Trophoblast cell (in vitro differentiated cells and primary cell): ENCODE measurements around the gene FNDC3B.

Source experiments
- DNase-seq, 2 donors: peaks; one replicate each; pipeline ENCODE4 v3.0.0-alpha.2; 2016
- H2AFZ ChIP-seq: 2 replicates; pipeline ENCODE4 v1.6.1; 2013; ENCODE audit warnings: low read length, moderate library complexity, mild to moderate bottlenecking; ENCODE audit not compliant: insufficient read depth, poor library complexity
- H2AK5ac ChIP-seq: 2 replicates; pipeline ENCODE4 v1.6.1; 2013; ENCODE audit warnings: mild to moderate bottlenecking, low read length
- H2BK120ac ChIP-seq: 2 replicates; pipeline ENCODE4 v1.6.1; 2013; ENCODE audit warnings: low read length, mild to moderate bottlenecking, moderate library complexity; ENCODE audit not compliant: insufficient read depth, poor library complexity
- H2BK12ac ChIP-seq: 2 replicates; pipeline ENCODE4 v1.6.1; 2013; ENCODE audit warnings: mild to moderate bottlenecking, low read length, moderate library complexity
- H2BK5ac ChIP-seq: 2 replicates; pipeline ENCODE4 v1.6.1; 2013; ENCODE audit warnings: low read length, low read depth, moderate library complexity, mild to moderate bottlenecking; ENCODE audit not compliant: poor library complexity
- H3K14ac ChIP-seq: 2 replicates; pipeline ENCODE4 v1.6.1; 2013; ENCODE audit warnings: mild to moderate bottlenecking, low read length
- H3K18ac ChIP-seq: 2 replicates; pipeline ENCODE4 v1.6.1; 2013; ENCODE audit warnings: mild to moderate bottlenecking, low read length
- H3K23ac ChIP-seq: 2 replicates; pipeline ENCODE4 v1.6.1; 2013; ENCODE audit warnings: low read length
- H3K27ac ChIP-seq: 2 replicates; pipeline ENCODE4 v1.5.1; 2013; ENCODE audit warnings: low read depth, mild to moderate bottlenecking, inconsistent platforms, low read length, moderate library complexity
- H3K27me3 ChIP-seq: 2 replicates; pipeline ENCODE4 v1.6.1; 2013; ENCODE audit warnings: inconsistent platforms, mild to moderate bottlenecking, low read length, moderate library complexity; ENCODE audit not compliant: insufficient read depth
- H3K36me3 ChIP-seq, 2 experiments: 1 replicate in 1 of 2; 2 replicates in 1 of 2; pipeline ENCODE4 v1.6.1; 2013; ENCODE audit warnings: low read length in 2 of 2, mild to moderate bottlenecking in 2 of 2, moderate library complexity in 1 of 2; ENCODE audit not compliant: insufficient read depth in 2 of 2, control insufficient read depth in 1 of 2
- H3K4ac ChIP-seq: 2 replicates; pipeline ENCODE4 v1.6.1; 2013; ENCODE audit warnings: low read depth, mild to moderate bottlenecking, low read length, moderate library complexity
- H3K4me1 ChIP-seq, 2 experiments: 1 replicate in 1 of 2; 2 replicates in 1 of 2; pipeline ENCODE4 v1.6.1; 2013; ENCODE audit warnings: low read length in 2 of 2, mild to moderate bottlenecking in 2 of 2, moderate library complexity in 1 of 2; ENCODE audit not compliant: insufficient read depth in 2 of 2, control insufficient read depth in 1 of 2
- H3K4me2 ChIP-seq: 2 replicates; pipeline ENCODE4 v1.6.1; 2013; ENCODE audit warnings: inconsistent platforms, mild to moderate bottlenecking, low read length, moderate library complexity
- H3K4me3 ChIP-seq: 2 replicates; pipeline ENCODE4 v1.5.1; 2013; ENCODE audit warnings: mild to moderate bottlenecking, low read depth, low read length, inconsistent platforms
- H3K79me1 ChIP-seq: one replicate; pipeline ENCODE4 v1.6.1; 2013; ENCODE audit warnings: low read length
- H3K79me2 ChIP-seq: 2 replicates; pipeline ENCODE4 v1.6.1; 2013; ENCODE audit warnings: low read length, mild to moderate bottlenecking; ENCODE audit not compliant: control insufficient read depth, insufficient read depth, poor library complexity
- H3K9ac ChIP-seq: 2 replicates; pipeline ENCODE4 v1.6.1; 2013; ENCODE audit warnings: mild to moderate bottlenecking, low read length
- H3K9me3 ChIP-seq: 2 replicates; pipeline ENCODE4 v1.6.1; 2013; ENCODE audit warnings: low read depth, mild to moderate bottlenecking, control low read depth, inconsistent platforms, low read length; ENCODE audit not compliant: insufficient read depth
- H4K12ac ChIP-seq: 2 replicates; pipeline ENCODE4 v1.6.1; 2013; ENCODE audit warnings: low read depth, mild to moderate bottlenecking, low read length, moderate library complexity
- H4K8ac ChIP-seq: 2 replicates; pipeline ENCODE4 v1.6.1; 2013; ENCODE audit warnings: low read depth, mild to moderate bottlenecking, low read length, moderate library complexity
- H4K91ac ChIP-seq: one replicate; pipeline ENCODE4 v1.6.1; 2013; ENCODE audit warnings: low read depth, mild to moderate bottlenecking, low read length, moderate library complexity
- WGBS: extraction: QIAGEN DNeasy Blood & Tissue Kit; methylation state at CpG from one replicate; pipeline ENCODE4 v1.1.7; 2013; ENCODE audit warnings: missing lambda C conversion rate; ENCODE audit not compliant: insufficient read length, insufficient coverage; ENCODE audit errors: extremely low coverage; 5-methylcytosine and 5-hydroxymethylcytosine counted together

Gene FNDC3B

DNA sequence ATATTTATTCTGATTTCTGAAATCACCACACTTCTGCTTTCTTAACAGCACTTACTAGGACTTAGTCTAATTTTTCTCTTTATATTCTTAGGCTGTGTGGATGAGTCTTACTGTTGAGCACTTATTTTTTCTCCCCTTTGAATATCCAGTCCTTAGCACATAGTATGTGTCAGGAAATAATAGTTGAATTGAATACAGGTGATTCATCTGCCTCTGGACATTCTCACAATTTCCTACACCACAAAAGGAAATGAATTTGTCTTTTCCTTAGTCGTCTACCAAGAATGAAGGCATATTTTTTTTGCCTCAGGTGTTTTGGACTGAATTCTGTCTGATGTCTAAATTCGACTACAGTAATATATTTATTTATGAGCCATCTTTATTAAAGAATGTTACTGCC is 204.6 kb downstream of the FNDC3B start:
- Histone ChIP-seq H3K9me3 (peaks cover 6% of the 10 kb centered on the region), H3K4ac (no peak overlapping the region), H3K23ac (no peak overlapping the region), H3K4me2 (no peak overlapping the region), H4K91ac (no peak overlapping the region), H3K79me1 (no peaks in the 10 kb centered on the region), H3K79me2 (no peaks in the 10 kb centered on the region), H4K8ac (no peak overlapping the region), H3K9ac (no peak overlapping the region), H2BK120ac (no peak overlapping the region), H3K27ac (no peak overlapping the region), H3K27me3 (no peaks in the 10 kb centered on the region), H3K36me3 (peaks cover 11 to 12% of the 10 kb centered on the region in 2 experiments), H3K4me3 (no peak overlapping the region), H3K4me1 (no peaks in the 10 kb centered on the region), H2AFZ (no peak overlapping the region), H2AK5ac (no peak overlapping the region), H3K14ac (no peak overlapping the region), H2BK5ac (no peak overlapping the region), H3K18ac (no peak overlapping the region), H2BK12ac (no peak overlapping the region), H4K12ac (no peak overlapping the region)
- DNase-seq, result peak; percentile 23 to 45
- no CpG with 5 or more reads among the region's 2 CpGs for WGBS

GRCh38 chr3:172245241-172245640 is 205.9 kb downstream of the FNDC3B start:
- Histone ChIP-seq H3K4me1 (no peaks in the 10 kb centered on the region), H2BK5ac (no peak overlapping the region)

DNA sequence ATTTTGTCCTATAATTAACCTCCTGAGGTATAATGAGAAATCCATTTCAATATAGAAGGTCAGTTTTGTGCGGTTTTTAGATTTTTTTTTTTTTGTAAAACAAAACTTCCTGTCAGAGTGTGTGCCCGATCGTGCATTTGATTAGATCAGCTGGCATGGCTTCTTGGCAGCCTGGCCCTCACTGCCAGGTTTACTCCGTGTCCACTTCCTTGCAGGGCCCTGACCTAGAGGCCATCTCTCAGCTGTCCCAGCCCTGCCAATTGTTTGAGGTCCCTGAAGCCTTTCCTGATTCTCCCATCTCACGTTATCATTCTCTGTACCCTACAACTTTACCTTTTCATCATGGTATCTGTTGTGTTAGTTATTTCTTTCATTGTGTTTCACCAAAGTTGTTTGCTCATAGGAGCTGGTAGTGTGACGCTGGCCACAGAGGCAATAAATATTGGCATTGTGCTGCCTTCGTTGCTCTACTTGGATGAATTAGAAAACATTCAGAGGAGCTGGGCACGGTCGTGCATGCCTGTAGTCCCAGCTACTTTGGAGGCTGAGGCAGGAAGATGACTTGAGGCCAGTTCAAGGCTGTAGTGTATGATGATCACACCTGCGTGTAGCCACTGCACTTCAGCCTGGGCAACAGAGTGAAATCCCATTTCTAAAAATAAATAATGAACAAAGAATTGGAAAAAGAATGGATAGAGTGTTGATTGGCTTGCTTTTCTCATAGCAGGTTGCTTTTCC is 206.9 kb downstream of the FNDC3B start:
- Histone ChIP-seq H3K4me3 (no peak overlapping the region), H2BK120ac (no peak overlapping the region), H3K9me3 (peaks cover 6% of the 10 kb centered on the region), H3K4ac (no peak overlapping the region), H3K4me1 (no peaks in the 10 kb centered on the region), H2BK5ac (no peak overlapping the region), H3K79me1 (no peaks in the 10 kb centered on the region), H3K27ac (no peak overlapping the region), H4K12ac (no peak overlapping the region), H3K23ac (no peak overlapping the region), H3K79me2 (no peaks in the 10 kb centered on the region), H2AK5ac (no peak overlapping the region), H3K4me2 (no peak overlapping the region), H3K9ac (no peak overlapping the region), H3K14ac (no peak overlapping the region), H3K36me3 (peaks cover 11 to 12% of the 10 kb centered on the region in 2 experiments), H4K91ac (no peak overlapping the region), H2AFZ (no peak overlapping the region), H3K18ac (peak overlapping the region; percentile 27), H2BK12ac (no peak overlapping the region), H3K27me3 (no peaks in the 10 kb centered on the region), H4K8ac (no peak overlapping the region)
- no peak for DNase-seq
- WGBS, result no CpG with 5 or more reads among the region's 10 CpGs

More at GRCh38 chr3:172245241-172245640, 205.9 kb downstream of the FNDC3B start:
- Histone ChIP-seq H4K91ac (no peak overlapping the region), H3K36me3 (peaks cover 11 to 12% of the 10 kb centered on the region in 2 experiments), H4K12ac (no peak overlapping the region), H2AFZ (no peak overlapping the region), H3K18ac (no peak overlapping the region), H3K27me3 (no peaks in the 10 kb centered on the region), H3K9ac (no peak overlapping the region), H2BK120ac (no peak overlapping the region), H3K4ac (no peak overlapping the region), H3K79me1 (no peaks in the 10 kb centered on the region), H3K14ac (no peak overlapping the region), H2BK12ac (no peak overlapping the region), H3K27ac (no peak overlapping the region), H3K4me2 (no peak overlapping the region), H3K23ac (no peak overlapping the region), H2AK5ac (no peak overlapping the region), H3K4me3 (no peak overlapping the region), H3K79me2 (no peaks in the 10 kb centered on the region), H3K9me3 (peaks cover 6% of the 10 kb centered on the region), H4K8ac (no peak overlapping the region)
- no CpG with 5 or more reads among the region's 2 CpGs for WGBS
- no peak for DNase-seq

GRCh38 chr3:172247525-172248274 is 208.3 kb downstream of the FNDC3B start:
- Histone ChIP-seq H3K4me1 (no peaks in the 10 kb centered on the region), H3K4ac (no peak overlapping the region), H3K4me2 (no peak overlapping the region), H2AK5ac (no peak overlapping the region), H3K14ac (no peak overlapping the region), H2BK5ac (no peak overlapping the region), H2BK120ac (no peak overlapping the region), H3K9ac (no peak overlapping the region), H4K12ac (peak overlapping the region; percentile 18), H3K27ac (no peak overlapping the region), H3K23ac (no peak overlapping the region), H3K4me3 (no peak overlapping the region), H2AFZ (no peak overlapping the region), H3K79me1 (no peaks in the 10 kb centered on the region), H3K18ac (no peak overlapping the region), H3K79me2 (no peaks in the 10 kb centered on the region), H2BK12ac (no peak overlapping the region), H4K8ac (no peak overlapping the region), H3K36me3 (peaks cover 6% of the 10 kb centered on the region in 2 experiments), H3K9me3 (no peaks in the 10 kb centered on the region), H4K91ac (no peak overlapping the region), H3K27me3 (no peaks in the 10 kb centered on the region)
- WGBS, result 100% methylated on average over 1 of the region's 13 CpGs
- DNase-seq, result peak in 1 of 2 donors; percentile 33
